22Rv1 (cell line): ENCODE data around the gene LSM8.

Experiments
- CTCF ChIP-seq: fragments of 450-650 bp; IDR thresholded peaks from 2 replicates; pipeline ENCODE4 v1.5.1; 2017; ENCODE audit warnings: mild to moderate bottlenecking
- ZFX ChIP-seq: fragments of 450-650 bp; IDR thresholded peaks from 2 replicates; pipeline ENCODE4 v1.6.1; 2017; ENCODE audit warnings: antibody characterized with exemption, borderline replicate concordance

- no peak for TF ChIP-seq CTCF
- no peak for TF ChIP-seq ZFX
Measured at GRCh38 chr7:118184565-118184940, 589 bp downstream of the LSM8 start.
